Endothelial cell of umbilical vein (primary cell): ENCODE results near the gene TTN. TPM values are rescaled to one million over a fixed set of nuclear protein-coding genes. Genes with fewer than 3 reads are reported as not detected.

ENCODE experiments used
- BruUV-seq: library from RNA; stranded (reverse); fragments of 400-500 nt; replicated peaks from 2 replicates; lab custom pipeline; 2021; lab: Mats Ljungman, UMichigan
- CTCF ChIA-PET: fragments of 300-600, 350-600 bp; sonication (Branson Sonifier 250); formaldehyde crosslinking; loops from one replicate; lab custom pipeline; 2021; ENCODE audit warnings: antibody characterized with exemption, inconsistent platforms; lab: Charles Lee
- POLR2A ChIA-PET: fragments of 300-600, 350-600 bp; sonication (Branson Sonifier 250); formaldehyde crosslinking; loops from one replicate; lab custom pipeline; 2021; ENCODE audit warnings: antibody characterized with exemption, inconsistent platforms; lab: Charles Lee
- DNase-seq: peaks from one replicate; pipeline ENCODE4 v3.0.0-alpha.2; 2011; ENCODE audit warnings: low read depth, low spot score
- FAIRE-seq: peaks from 2 replicates; lab custom pipeline; 2011; peaks lifted over from hg19 to GRCh38; lab: Jason Lieb, UNC
- H2AFZ ChIP-seq: 2 replicates; pipeline ENCODE4 v1.6.0; 2012; ENCODE audit warnings: low read depth, low read length, control low read depth, inconsistent platforms
- H3K27ac ChIP-seq: 2 replicates; pipeline ENCODE4 v1.5.1; 2011; ENCODE audit warnings: low read depth, mild to moderate bottlenecking, control low read depth, low read length, moderate library complexity; ENCODE audit not compliant: insufficient read depth
- H3K27me3 ChIP-seq, 2 experiments: 2 replicates each; pipeline versions ENCODE4 v1.6.0 to v1.6.1; 2011; ENCODE audit warnings: low read length in 2 of 2, mixed read lengths in 1 of 2; ENCODE audit not compliant: control insufficient read depth in 2 of 2, insufficient read depth in 2 of 2
- H3K36me3 ChIP-seq, 2 experiments: 2 replicates in 1 of 2; 3 replicates in 1 of 2; pipeline ENCODE4 v1.5.1; 2011; ENCODE audit warnings: low read length in 2 of 2, mild to moderate bottlenecking in 1 of 2, moderate library complexity in 1 of 2; ENCODE audit not compliant: control insufficient read depth in 2 of 2, insufficient read depth in 2 of 2; ENCODE audit errors: extremely low read depth in 1 of 2
- H3K4me1 ChIP-seq: 3 replicates; pipeline ENCODE4 v1.5.1; 2011; ENCODE audit warnings: mild to moderate bottlenecking, low read length; ENCODE audit not compliant: control insufficient read depth, insufficient read depth; ENCODE audit errors: extremely low read depth
- H3K4me2 ChIP-seq: 2 replicates; pipeline ENCODE4 v1.6.1; 2011; ENCODE audit warnings: low read length, control low read depth, mixed read lengths; ENCODE audit not compliant: insufficient read depth
- H3K4me3 ChIP-seq, 3 experiments: fragments of 200-600 bp in 1 of 3; sonication (generic), shearing (Covaris generic) in 1 of 3; replicated peaks in 1 of 3; 2 replicates each; pipeline ENCODE4 v1.5.1; 2011 to 2016; ENCODE audit warnings: control low read depth in 3 of 3, low read length in 3 of 3, mild to moderate bottlenecking in 2 of 3, inconsistent platforms in 1 of 3, low read depth in 1 of 3, moderate library complexity in 1 of 3; ENCODE audit not compliant: insufficient read depth in 1 of 3
- H3K79me2 ChIP-seq: 2 replicates; pipeline ENCODE4 v1.6.0; 2012; ENCODE audit warnings: low read length, inconsistent platforms; ENCODE audit not compliant: control insufficient read depth, insufficient read depth
- H3K9ac ChIP-seq: replicated peaks from 2 replicates; pipeline ENCODE3; 2011; ENCODE audit warnings: low read length, control low read depth; ENCODE audit not compliant: insufficient read depth; ENCODE audit errors: extremely low read depth
- H3K9me1 ChIP-seq: replicated peaks from 3 replicates; pipeline ENCODE4 v1.6.0; 2011; ENCODE audit warnings: mild to moderate bottlenecking, low read length; ENCODE audit not compliant: control insufficient read depth, insufficient read depth; ENCODE audit errors: extremely low read depth
- H3K9me3 ChIP-seq: replicated peaks from 2 replicates; pipeline ENCODE4 v1.5.1; 2012; ENCODE audit warnings: low read length, inconsistent platforms; ENCODE audit not compliant: control insufficient read depth, insufficient read depth
- H4K20me1 ChIP-seq: replicated peaks from 2 replicates; pipeline ENCODE3; 2011; ENCODE audit warnings: mild to moderate bottlenecking, low read length; ENCODE audit not compliant: control insufficient read depth, insufficient read depth; ENCODE audit errors: extremely low read depth
- CTCF ChIP-seq, 2 donors: IDR thresholded peaks; 1 replicate in 1 of 2; 2 replicates in 1 of 2; pipeline ENCODE4 v1.5.1; 2011; ENCODE audit warnings: low read length in 2 of 2, mild to moderate bottlenecking in 2 of 2, moderate library complexity in 2 of 2, control low read depth in 1 of 2, inconsistent platforms in 1 of 2, low read depth in 1 of 2; ENCODE audit not compliant: insufficient read depth in 1 of 2; ENCODE audit errors: extremely low read depth in 1 of 2
- EZH2 ChIP-seq: IDR thresholded peaks from 2 replicates; pipeline ENCODE4 v1.6.1; 2012; ENCODE audit warnings: borderline replicate concordance, low read depth, mild to moderate bottlenecking, moderate library complexity, low read length, inconsistent platforms; ENCODE audit not compliant: severe bottlenecking
- FOS ChIP-seq: IDR thresholded peaks from 2 replicates; pipeline ENCODE4 v1.6.1; 2011; ENCODE audit warnings: mild to moderate bottlenecking, low read length, moderate library complexity, borderline replicate concordance; ENCODE audit not compliant: insufficient read depth
- GATA2 ChIP-seq: IDR thresholded peaks from 2 replicates; pipeline ENCODE4 v1.7.0; 2011; ENCODE audit warnings: low read depth, mild to moderate bottlenecking, moderate library complexity, mixed read lengths, low read length; ENCODE audit not compliant: insufficient read length, insufficient read depth
- JUN ChIP-seq: IDR thresholded peaks from 2 replicates; pipeline ENCODE4 v1.6.1; 2011; ENCODE audit warnings: borderline replicate concordance, low read depth; ENCODE audit not compliant: insufficient read length, insufficient read depth
- MAX ChIP-seq: IDR thresholded peaks from 2 replicates; pipeline ENCODE4 v1.6.1; 2011; ENCODE audit not compliant: insufficient read depth, insufficient read length
- MYC ChIP-seq: IDR thresholded peaks from one replicate; pipeline ENCODE4 v1.6.1; 2011; ENCODE audit warnings: mild to moderate bottlenecking, low read depth, low read length
- POLR2A ChIP-seq: IDR thresholded peaks from 2 replicates; pipeline ENCODE4 v1.6.1; 2012; ENCODE audit warnings: low read depth, mild to moderate bottlenecking, control low read depth, low read length
- POLR2AphosphoS5 ChIP-seq: IDR thresholded peaks from 2 replicates; pipeline ENCODE4 v1.6.1; 2012; ENCODE audit warnings: low read depth, mild to moderate bottlenecking, control low read depth, low read length, moderate library complexity; ENCODE audit not compliant: insufficient read depth
- dilution Hi-C: fragments of 300-500 bp; cut with MboI; formaldehyde crosslinking; loops from one replicate; pipeline ENCODE4 v1.15.0; 2019; ENCODE audit warnings: low sequenced_read_pairs; ENCODE audit not compliant: extremely low pct_ligation_motif_present
- intact Hi-C: fragments of 100-400 bp; cut with micrococcal nuclease; formaldehyde crosslinking; loops from one replicate; pipeline ENCODE4 v1.10.0; 2022
- polyA plus RNA-seq, 4 experiments: library from polyadenylated mRNA; depleted of rRNA in 3 of 4; stranded (reverse) in 3 of 4; unstranded in 1 of 4; fragments of >200 nt; gene quantifications; 2 replicates each; pipeline versions ENCODE4 v1.2.1 to v1.2.3, GENCODE V29; 2011 to 2012; ENCODE audit warnings: missing spikeins in 1 of 4
- total RNA-seq: library from RNA; stranded (reverse); gene quantifications from 2 replicates; pipeline ENCODE4 v1.2.3, GENCODE V29; 2021

TTN gene
- total and polyA plus RNA-seq, 2 donors (not counting 3 experiments of a cell fraction or from before 2014, with no cell fraction given) = 0.11 to 0.49 TPM

GRCh38 chr2:178775975-178776374 is 31.2 kb downstream of the TTN start:
- Histone ChIP-seq H3K79me2 (no peaks in the 10 kb centered on the region), H3K9me3 (no peaks in the 10 kb centered on the region), H3K27ac (no peak overlapping the region), H2AFZ (no peak overlapping the region), H3K4me2 (no peak overlapping the region), H3K4me3 (no peak overlapping the region), H3K9ac (no peak overlapping the region), H3K27me3 (peaks cover 2 to 6% of the 10 kb centered on the region in 2 experiments), H3K36me3 (no peaks in the 10 kb centered on the region), H3K4me1 (no peaks in the 10 kb centered on the region), H3K9me1 (no peaks in the 10 kb centered on the region), H4K20me1 (no peaks in the 10 kb centered on the region)
- dilution Hi-C loops = no loop called here
- FAIRE-seq = no peak
- no TSS peak for BruUV-seq
- TF ChIP-seq CTCF (IDR thresholded peaks at IDR 0.05; ENCODE audit: extremely low read depth in 1 of 2, insufficient read depth in 1 of 2, low read depth in 1 of 2, low read length in 2 of 2) = no peak
- no peak for TF ChIP-seq POLR2A
- TF ChIP-seq MAX = no peak
- no peak for TF ChIP-seq JUN
- TF ChIP-seq MYC = no peak
- no peak for TF ChIP-seq EZH2
- TF ChIP-seq POLR2AphosphoS5 = no peak
- no peak for TF ChIP-seq GATA2
- no peak for TF ChIP-seq FOS
- DNase-seq = no peak
- ChIA-PET POLR2A (no interaction called here), CTCF (interaction anchor here (0.9 to 2.2 kb wide), 4 partner anchors 10 to 75 kb away, joined by 3 to 8 read pairs (median 4); no protein-coding TSS in a partner anchor)
- intact Hi-C loops = no loop called here
